ENCODE results near the gene PLXND1. TPM values are rescaled to one million over a fixed set of nuclear protein-coding genes. Genes with fewer than 3 reads are reported as not detected.
A peak's percentile ranks its signal among the peaks of the same experiment; 100 is the strongest.

The PLXND1 gene
- total RNA-seq, 1 donor from 2014 or later: 96.5 TPM

GRCh38 chr3:129618901-129619671, 12.6 kb upstream of the PLXND1 start:
- Histone ChIP-seq H3K27ac (peak overlapping the region; percentile 25), H3K27me3 (no peaks in the 10 kb centered on the region), H3K9me3 (no peaks in the 10 kb centered on the region), H3K4me1 (peaks cover 50% of the 10 kb centered on the region), H3K36me3 (no peaks in the 10 kb centered on the region), H3K4me3 (no peak overlapping the region)
- intact Hi-C loops (cut with DNase I): no loop called here
- no peak for DNase-seq (ENCODE audit: extremely low spot score in 2 of 2)
- TF ChIP-seq POLR2AphosphoS5 (IDR thresholded peaks at IDR 0.05; ENCODE audit: insufficient read depth in 1 of 2, low read depth in 1 of 2) (no peak), CTCF (IDR thresholded peaks at IDR 0.05) (no peak), POLR2A (IDR thresholded peaks at IDR 0.05) (no peak)

- intact Hi-C loops (cut with DNase I): no loop called here
- H3K4me3 ChIP-seq: no peak overlapping the region
- peaks cover 43% of the 10 kb centered on the region for H3K4me1 ChIP-seq
- H3K27me3 ChIP-seq: no peaks in the 10 kb centered on the region
- no peak for DNase-seq (ENCODE audit: extremely low spot score in 2 of 2)
- H3K9me3 ChIP-seq: no peaks in the 10 kb centered on the region
- no peaks in the 10 kb centered on the region for H3K36me3 ChIP-seq
- peak overlapping the region; percentile 25 for H3K27ac ChIP-seq
- TF ChIP-seq POLR2A (IDR thresholded peaks at IDR 0.05) (no peak), CTCF (IDR thresholded peaks at IDR 0.05) (no peak), POLR2AphosphoS5 (IDR thresholded peaks at IDR 0.05; ENCODE audit: insufficient read depth in 1 of 2, low read depth in 1 of 2) (no peak)
Observed at GRCh38 chr3:129618186-129618820, 11.8 kb upstream of the PLXND1 start.

GRCh38 chr3:129617381-129618185, 11.1 kb upstream of the PLXND1 start:
- no peak overlapping the region for H3K4me3 ChIP-seq
- H3K4me1 ChIP-seq: peaks cover 41% of the 10 kb centered on the region
- H3K27ac ChIP-seq: peak overlapping the region; percentile 78

GRCh38 chr3:129616713-129617112, 10.2 kb upstream of the PLXND1 start:
- DNase-seq (ENCODE audit: extremely low spot score in 2 of 2): no peak
- peak overlapping the region; percentile 78 for H3K27ac ChIP-seq
- no peak overlapping the region for H3K4me3 ChIP-seq
- no peaks in the 10 kb centered on the region for H3K36me3 ChIP-seq
- peaks cover 41% of the 10 kb centered on the region for H3K4me1 ChIP-seq
- intact Hi-C loops (cut with DNase I): no loop called here
- no peaks in the 10 kb centered on the region for H3K27me3 ChIP-seq
- TF ChIP-seq POLR2AphosphoS5 (IDR thresholded peaks at IDR 0.05; ENCODE audit: insufficient read depth in 1 of 2, low read depth in 1 of 2): peak in 1 of 2 donors; percentile 53
- no peak for TF ChIP-seq CTCF (IDR thresholded peaks at IDR 0.05)
- TF ChIP-seq POLR2A (IDR thresholded peaks at IDR 0.05): no peak
- H3K9me3 ChIP-seq: no peaks in the 10 kb centered on the region

More at GRCh38 chr3:129617381-129618185, 11.1 kb upstream of the PLXND1 start:
- no peaks in the 10 kb centered on the region for H3K9me3 ChIP-seq
- TF ChIP-seq POLR2A (IDR thresholded peaks at IDR 0.05) (no peak), POLR2AphosphoS5 (IDR thresholded peaks at IDR 0.05; ENCODE audit: insufficient read depth in 1 of 2, low read depth in 1 of 2) (no peak), CTCF (IDR thresholded peaks at IDR 0.05) (no peak)
- H3K27me3 ChIP-seq: no peaks in the 10 kb centered on the region
- intact Hi-C loops (cut with DNase I): no loop called here
- no peak for DNase-seq (ENCODE audit: extremely low spot score in 2 of 2)
- no peaks in the 10 kb centered on the region for H3K36me3 ChIP-seq
